Aorta (tissue), 5 donors: ENCODE measurements around the gene DVL1. TPM values are rescaled to one million over a fixed set of nuclear protein-coding genes. Genes with fewer than 3 reads are reported as not detected.

Experiments used
- ATAC-seq: fragments of 200-7000 bp; cut with Tn5 transposase; one replicate; pipeline ENCODE4 v1.9.1; 2022; ENCODE audit warnings: moderate library complexity; ENCODE audit not compliant: low FRiP score
- DNase-seq, 2 donors: peaks; one replicate each; pipeline ENCODE4 v3.0.0-alpha.2; 2020
- H3K27ac ChIP-seq, 2 donors: one replicate each; pipeline ENCODE4 v1.5.1; 2013; ENCODE audit warnings: low read length in 2 of 2, mild to moderate bottlenecking in 2 of 2, moderate library complexity in 2 of 2, control low read depth in 1 of 2, inconsistent platforms in 1 of 2, low read depth in 1 of 2
- H3K27me3 ChIP-seq, 2 donors: one replicate each; pipeline ENCODE4 v1.6.1; 2013; ENCODE audit warnings: control low read depth in 1 of 2, low read length in 1 of 2, mild to moderate bottlenecking in 1 of 2, moderate library complexity in 1 of 2; ENCODE audit not compliant: insufficient read depth in 2 of 2, control insufficient read depth in 1 of 2
- H3K36me3 ChIP-seq, 2 donors: one replicate each; pipeline ENCODE4 v1.6.1; 2013; ENCODE audit warnings: control low read depth in 1 of 2, low read length in 1 of 2, mild to moderate bottlenecking in 1 of 2; ENCODE audit not compliant: insufficient read depth in 2 of 2, control insufficient read depth in 1 of 2
- H3K4me1 ChIP-seq, 2 donors: one replicate each; pipeline ENCODE4 v1.6.1; 2013; ENCODE audit warnings: low read length in 2 of 2, control low read depth in 1 of 2, mild to moderate bottlenecking in 1 of 2, moderate library complexity in 1 of 2; ENCODE audit not compliant: insufficient read depth in 2 of 2, control insufficient read depth in 1 of 2
- H3K4me3 ChIP-seq, 2 donors: one replicate each; pipeline ENCODE4 v1.5.1; 2013; ENCODE audit warnings: low read length in 2 of 2, control low read depth in 1 of 2, mild to moderate bottlenecking in 1 of 2
- H3K9me3 ChIP-seq: one replicate; pipeline ENCODE4 v1.6.1; 2013; ENCODE audit warnings: mild to moderate bottlenecking, low read length; ENCODE audit not compliant: control insufficient read depth
- WGBS, 2 donors: extraction: QIAGEN DNeasy Blood & Tissue Kit; methylation state at CpG; one replicate each; pipeline ENCODE4 v1.1.7; 2013; 5-methylcytosine and 5-hydroxymethylcytosine counted together
- intact Hi-C, 2 donors: fragments of 100-400 bp; cut with DNase I; formaldehyde crosslinking; loops; one replicate each; pipeline versions ENCODE4 v1.14.2 to v1.15.0; 2022
- polyA plus RNA-seq, 2 donors: library from polyadenylated mRNA; stranded (reverse); fragments of 200-250 nt; gene quantifications; one replicate each; pipeline ENCODE4 v1.2.3, GENCODE V29; 2013
- total RNA-seq, 2 donors: library from RNA; stranded (reverse); fragmentation: NEBNext Ultra II Directional; extraction: Animal tissue kit (Norgen Biotek cat#: 25700); gene quantifications; one replicate each; pipeline ENCODE4 v1.2.1, GENCODE V29; 2021
- donor health status: healthy with polysubstance abuse.
- donor health status: Bipolar disorder and iron deficiency.
- donor health status: DM: no; HTN: no; CAD: no.
- donor health status: DM: no; HTN: no; CAD: no.
- donor health status: DM: yes; HTN: yes; CAD: no.

DVL1 gene
- total and polyA plus RNA-seq, 4 donors, result 21.2 to 71.9 (median 51.2) TPM

GRCh38 chr1:1314237-1314586 is 35.0 kb downstream of the DVL1 start:
- ATAC-seq, result no peak

DNA sequence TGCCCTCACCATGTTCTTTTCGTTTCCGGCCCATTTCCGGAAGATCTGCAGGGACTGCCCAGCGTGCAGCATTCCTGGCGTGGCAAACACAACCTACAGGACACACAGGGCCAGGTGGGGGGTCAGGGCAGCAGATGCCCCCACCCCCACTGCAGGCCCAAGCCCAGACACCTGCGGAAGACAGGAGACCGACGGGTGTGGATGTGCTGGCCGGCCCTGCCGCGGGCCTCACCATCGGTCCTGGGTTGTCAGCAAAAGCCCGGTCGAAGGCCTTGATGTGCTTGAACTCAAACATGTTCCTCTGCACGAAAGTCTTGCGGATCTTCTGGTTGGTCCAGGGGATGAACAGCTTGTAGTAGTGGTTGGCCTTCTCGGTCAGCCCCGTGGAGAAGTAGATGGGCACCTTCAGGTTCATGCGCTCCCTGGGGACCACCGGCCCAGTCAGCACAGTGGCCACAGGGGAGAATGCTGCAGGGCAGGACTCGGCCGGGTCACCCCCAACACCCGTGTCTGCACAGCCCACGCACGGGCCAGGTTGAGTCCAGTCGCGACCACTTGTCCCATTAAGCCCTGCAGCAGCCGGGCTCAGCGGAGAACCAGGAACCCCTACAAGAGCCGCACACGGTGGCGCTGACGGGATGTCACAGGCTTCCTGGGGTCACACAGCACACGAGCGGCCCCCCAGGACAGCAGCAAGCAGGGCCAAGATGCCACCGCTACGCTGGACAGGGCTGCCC is 35.5 kb downstream of the DVL1 start:
- H3K4me3 ChIP-seq, result no peak overlapping the region
- H3K36me3 ChIP-seq, result no peaks in the 10 kb centered on the region
- intact Hi-C loops, result no loop called here
- H3K4me1 ChIP-seq, result no peaks in the 10 kb centered on the region
- 82 to 84% methylated on average over 37 of the region's 37 CpGs for WGBS, 2 donors
- H3K27me3 ChIP-seq, result no peaks in the 10 kb centered on the region
- DNase-seq, result no peak
- no peak for ATAC-seq
- H3K9me3 ChIP-seq, result no peaks in the 10 kb centered on the region
- H3K27ac ChIP-seq, result no peak overlapping the region

More at GRCh38 chr1:1314237-1314586, 35.0 kb downstream of the DVL1 start:
- H3K9me3 ChIP-seq, result no peaks in the 10 kb centered on the region
- H3K27ac ChIP-seq, result no peak overlapping the region
- H3K4me3 ChIP-seq, result no peak overlapping the region
- DNase-seq, result no peak
- intact Hi-C loops, result no loop called here
- no peaks in the 10 kb centered on the region for H3K4me1 ChIP-seq
- 90% methylated on average over 15 of the region's 15 CpGs for WGBS, 2 donors
- no peaks in the 10 kb centered on the region for H3K27me3 ChIP-seq
- H3K36me3 ChIP-seq, result no peaks in the 10 kb centered on the region

- H3K9me3 ChIP-seq, result no peaks in the 10 kb centered on the region
- no peak overlapping the region for H3K27ac ChIP-seq
- ATAC-seq (no peak), DNase-seq (no peak)
- H3K27me3 ChIP-seq, result no peaks in the 10 kb centered on the region
- H3K36me3 ChIP-seq, result no peaks in the 10 kb centered on the region
- intact Hi-C loops, result no loop called here
- WGBS, 2 donors, result 88 to 91% methylated on average over 49 of the region's 49 CpGs
- no peak overlapping the region for H3K4me3 ChIP-seq
- no peaks in the 10 kb centered on the region for H3K4me1 ChIP-seq
These were observed 36.5 kb downstream of the DVL1 start for GRCh38 chr1:1312450-1313314.

DNA sequence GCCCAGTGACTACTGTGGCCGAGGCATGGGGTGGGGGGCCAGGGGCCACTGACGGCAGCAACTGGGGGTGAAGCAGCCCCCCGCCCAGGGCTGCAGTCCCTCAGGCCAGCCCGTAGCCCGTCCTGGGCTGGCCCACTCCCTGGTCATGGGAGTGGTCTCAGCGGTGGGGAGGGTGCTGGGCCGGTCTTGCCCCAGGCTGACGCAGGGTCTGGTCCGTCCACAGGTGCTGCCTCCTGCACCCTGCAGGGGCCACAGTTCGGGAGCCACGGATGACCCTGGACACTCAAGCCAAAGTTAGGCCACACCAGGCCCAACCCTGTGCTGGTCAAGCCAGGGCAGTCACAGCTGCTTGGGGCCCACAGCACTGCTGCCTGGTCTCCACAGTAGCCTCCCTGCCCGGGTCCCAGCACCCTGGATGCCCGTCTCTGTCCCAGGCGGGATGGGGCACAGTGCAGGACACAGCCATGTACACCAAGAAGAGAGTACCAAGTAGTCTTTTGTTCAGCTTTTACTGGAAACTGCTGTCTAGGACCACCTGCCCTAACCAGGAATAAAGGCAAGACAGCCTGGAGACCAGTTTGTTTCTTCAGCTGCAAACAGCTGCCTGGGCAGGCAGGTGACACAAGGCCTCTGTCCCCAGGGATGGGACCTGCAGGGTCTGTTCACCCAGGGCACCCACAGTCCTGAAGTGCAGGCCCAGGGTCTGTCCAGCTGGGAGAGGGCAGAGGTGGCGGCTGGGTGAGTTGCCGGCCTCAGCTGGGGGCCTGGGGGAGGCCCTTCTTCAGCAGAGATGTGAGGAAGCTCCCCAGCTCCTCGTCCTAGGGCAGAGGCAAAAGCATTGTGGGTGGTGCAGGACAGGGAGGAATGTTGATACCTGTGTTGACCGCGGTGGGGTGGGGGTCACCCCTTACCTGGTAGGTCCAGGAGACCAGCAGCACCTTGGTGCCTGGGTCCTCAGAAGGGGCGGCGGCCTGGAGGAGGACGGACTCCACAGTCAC is 37.8 kb downstream of the DVL1 start:
- Histone ChIP-seq H3K36me3 (no peaks in the 10 kb centered on the region), H3K4me1 (no peaks in the 10 kb centered on the region), H3K9me3 (no peaks in the 10 kb centered on the region), H3K4me3 (no peak overlapping the region), H3K27ac (no peak overlapping the region), H3K27me3 (no peaks in the 10 kb centered on the region)
- DNase-seq (no peak), ATAC-seq (no peak)
- WGBS, 2 donors, result 78 to 82% methylated on average over 22 of the region's 22 CpGs
- intact Hi-C loops, result no loop called here

DNA sequence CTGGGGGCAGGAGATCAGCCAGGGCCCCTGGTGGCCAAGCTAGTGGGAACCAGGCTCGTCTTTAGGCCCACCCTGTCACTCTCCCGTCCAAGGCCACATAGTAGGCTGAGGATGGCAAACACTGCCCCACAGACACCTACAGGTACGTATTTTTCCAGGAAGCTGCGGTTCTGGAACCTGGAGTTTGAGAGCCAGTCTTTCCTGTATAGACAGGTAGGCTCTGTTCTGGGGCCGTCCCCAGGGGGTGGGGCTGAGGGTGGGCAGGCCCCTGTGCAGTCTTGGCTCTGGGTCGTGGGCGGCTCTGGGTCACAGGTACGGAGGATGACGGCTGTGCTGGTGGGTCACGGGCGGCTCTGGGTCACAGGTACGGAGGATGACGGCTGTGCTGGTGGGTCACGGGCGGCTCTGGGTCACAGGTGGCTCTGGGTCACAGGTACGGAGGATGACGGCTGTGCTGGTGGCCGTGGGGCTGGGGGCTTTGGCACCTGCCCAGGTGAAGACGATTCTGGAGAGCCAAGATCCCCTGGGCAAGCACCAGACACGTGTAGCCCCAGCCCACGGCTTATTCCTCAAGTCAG is 38.7 kb downstream of the DVL1 start:
- Histone ChIP-seq H3K36me3 (no peaks in the 10 kb centered on the region), H3K27ac (no peak overlapping the region), H3K27me3 (no peaks in the 10 kb centered on the region), H3K4me3 (no peak overlapping the region), H3K4me1 (no peaks in the 10 kb centered on the region), H3K9me3 (no peaks in the 10 kb centered on the region)
- ATAC-seq (no peak), DNase-seq (no peak)
- WGBS, 2 donors, result 83 to 86% methylated on average over 21 of the region's 21 CpGs
- intact Hi-C loops, result no loop called here

- no peak overlapping the region for H3K27ac ChIP-seq
- H3K9me3 ChIP-seq, result no peaks in the 10 kb centered on the region
- H3K27me3 ChIP-seq, result no peaks in the 10 kb centered on the region
- no peaks in the 10 kb centered on the region for H3K4me1 ChIP-seq
- no peak for DNase-seq
- no peaks in the 10 kb centered on the region for H3K36me3 ChIP-seq
- H3K4me3 ChIP-seq, result no peak overlapping the region
- no peak for ATAC-seq
- WGBS, 2 donors, result 64 to 74% methylated on average over 3 of the region's 3 CpGs
- intact Hi-C loops, result no loop called here
These were observed 39.2 kb downstream of the DVL1 start for GRCh38 chr1:1310109-1310385.

DNA sequence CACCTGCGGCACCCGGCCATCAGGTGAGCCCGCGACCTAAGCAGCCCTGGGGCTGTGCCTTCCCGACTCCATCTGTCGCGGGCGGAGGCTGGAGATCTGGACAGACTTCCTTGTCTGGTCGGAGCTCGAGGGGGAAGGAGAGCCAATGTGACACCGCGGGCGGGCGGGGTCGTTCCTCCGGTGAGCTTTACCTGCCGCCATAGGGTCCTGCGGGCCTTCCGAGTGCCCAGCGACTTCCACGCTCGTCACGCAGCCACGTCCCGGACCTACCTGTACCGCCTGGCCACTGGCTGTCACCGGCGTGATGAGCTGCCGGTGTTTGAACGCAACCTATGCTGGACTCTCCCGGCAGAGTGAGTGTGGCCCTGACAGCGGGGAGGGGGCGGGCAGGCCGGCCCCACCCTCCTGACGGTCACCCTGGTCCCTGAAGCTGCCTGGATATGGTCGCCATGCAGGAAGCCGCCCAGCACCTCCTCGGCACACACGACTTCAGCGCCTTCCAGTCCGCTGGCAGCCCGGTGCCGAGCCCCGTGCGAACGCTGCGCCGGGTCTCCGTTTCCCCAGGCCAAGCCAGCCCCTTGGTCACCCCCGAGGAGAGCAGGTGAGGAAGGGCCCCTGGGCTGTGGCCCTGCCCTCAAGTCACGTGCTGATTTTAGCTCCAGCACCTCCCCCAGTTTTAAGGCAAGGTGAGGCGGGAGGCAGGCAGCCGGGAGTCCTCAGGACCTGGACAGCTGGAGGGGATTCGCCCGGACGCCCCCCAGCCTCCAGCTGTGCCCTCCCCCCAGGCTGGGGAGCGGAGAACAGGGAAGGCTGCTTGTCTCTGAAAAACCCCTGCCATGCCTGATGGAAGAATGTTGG is 39.7 kb downstream of the DVL1 start:
- H3K27ac ChIP-seq, result no peak overlapping the region
- intact Hi-C loops, result no loop called here
- no peak for DNase-seq

More for the DNA sequence above, 39.7 kb downstream of the DVL1 start:
- Histone ChIP-seq H3K36me3 (no peaks in the 10 kb centered on the region), H3K4me1 (no peaks in the 10 kb centered on the region), H3K27me3 (no peaks in the 10 kb centered on the region), H3K9me3 (no peaks in the 10 kb centered on the region), H3K4me3 (peak overlapping the region; percentile 51 to 55)
- no peak for ATAC-seq
- 33 to 37% methylated on average over 53 to 57 of the region's 57 CpGs for WGBS, 2 donors
